Neutrophil (primary cell): ENCODE data around the gene PYHIN1.

Experiments
- H3K27ac ChIP-seq: fragments of 200-600 bp; sonication (generic); 2 replicates; pipeline ENCODE4 v1.5.1; 2016; ENCODE audit warnings: mild to moderate bottlenecking, moderate library complexity
- H3K27me3 ChIP-seq: fragments of 200-600 bp; sonication (generic); 2 replicates; pipeline ENCODE4 v1.6.0; 2016; ENCODE audit warnings: mild to moderate bottlenecking
- H3K36me3 ChIP-seq: fragments of 200-600 bp; sonication (generic); 2 replicates; pipeline ENCODE4 v1.5.1; 2017
- H3K4me1 ChIP-seq, 2 experiments: fragments of 200-600 bp in 1 of 2; sonication (generic) in 1 of 2; 1 replicate in 1 of 2; 2 replicates in 1 of 2; pipeline versions ENCODE4 v1.5.1 to v1.6.1; 2013 to 2016; ENCODE audit warnings: low read depth in 1 of 2, low read length in 1 of 2, mild to moderate bottlenecking in 1 of 2, moderate library complexity in 1 of 2; ENCODE audit not compliant: control insufficient read depth in 1 of 2, insufficient read depth in 1 of 2
- H3K4me3 ChIP-seq, 2 experiments: fragments of 200-600 bp in 1 of 2; sonication (generic) in 1 of 2; 1 replicate in 1 of 2; 2 replicates in 1 of 2; pipeline ENCODE4 v1.5.1; 2013 to 2016; ENCODE audit warnings: low read depth in 1 of 2, low read length in 1 of 2, mild to moderate bottlenecking in 1 of 2, moderate library complexity in 1 of 2
- H3K9me3 ChIP-seq: fragments of 200-600 bp; sonication (generic); 2 replicates; pipeline ENCODE4 v1.5.1; 2016
- TF ChIP-seq, protein P1 (sequence below): fragments of 200-600 bp; sonication (generic); IDR thresholded peaks from 2 replicates; pipeline ENCODE4 v1.5.1; 2016; ENCODE audit warnings: antibody characterized with exemption

Gene PYHIN1

DNA sequence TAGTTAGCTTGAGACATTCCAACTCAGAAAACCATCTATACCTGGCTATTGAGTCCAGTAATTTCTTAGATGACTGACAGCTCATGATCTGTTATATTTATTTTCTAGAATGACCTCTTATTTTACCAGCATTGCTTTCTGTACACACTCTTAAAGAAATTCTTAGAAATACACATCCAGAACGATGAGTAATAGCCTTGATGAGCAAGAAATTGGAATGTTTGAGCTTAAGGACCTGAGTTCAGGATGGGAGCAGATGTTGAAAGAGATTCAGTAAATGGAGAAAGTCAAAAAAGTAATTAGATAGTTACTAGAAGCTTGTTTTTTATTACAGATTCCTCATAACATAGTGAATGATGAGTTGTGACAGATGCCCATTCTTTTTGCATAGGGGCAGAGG, 11.7 kb downstream of the PYHIN1 start:
- Histone ChIP-seq H3K4me3 (no peak overlapping the region), H3K27me3 (no peaks in the 10 kb centered on the region), H3K9me3 (no peaks in the 10 kb centered on the region), H3K36me3 (no peaks in the 10 kb centered on the region), H3K4me1 (no peaks in the 10 kb centered on the region), H3K27ac (no peak overlapping the region)
- TF ChIP-seq, protein P1, sequence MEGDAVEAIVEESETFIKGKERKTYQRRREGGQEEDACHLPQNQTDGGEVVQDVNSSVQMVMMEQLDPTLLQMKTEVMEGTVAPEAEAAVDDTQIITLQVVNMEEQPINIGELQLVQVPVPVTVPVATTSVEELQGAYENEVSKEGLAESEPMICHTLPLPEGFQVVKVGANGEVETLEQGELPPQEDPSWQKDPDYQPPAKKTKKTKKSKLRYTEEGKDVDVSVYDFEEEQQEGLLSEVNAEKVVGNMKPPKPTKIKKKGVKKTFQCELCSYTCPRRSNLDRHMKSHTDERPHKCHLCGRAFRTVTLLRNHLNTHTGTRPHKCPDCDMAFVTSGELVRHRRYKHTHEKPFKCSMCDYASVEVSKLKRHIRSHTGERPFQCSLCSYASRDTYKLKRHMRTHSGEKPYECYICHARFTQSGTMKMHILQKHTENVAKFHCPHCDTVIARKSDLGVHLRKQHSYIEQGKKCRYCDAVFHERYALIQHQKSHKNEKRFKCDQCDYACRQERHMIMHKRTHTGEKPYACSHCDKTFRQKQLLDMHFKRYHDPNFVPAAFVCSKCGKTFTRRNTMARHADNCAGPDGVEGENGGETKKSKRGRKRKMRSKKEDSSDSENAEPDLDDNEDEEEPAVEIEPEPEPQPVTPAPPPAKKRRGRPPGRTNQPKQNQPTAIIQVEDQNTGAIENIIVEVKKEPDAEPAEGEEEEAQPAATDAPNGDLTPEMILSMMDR = no peak

DNA sequence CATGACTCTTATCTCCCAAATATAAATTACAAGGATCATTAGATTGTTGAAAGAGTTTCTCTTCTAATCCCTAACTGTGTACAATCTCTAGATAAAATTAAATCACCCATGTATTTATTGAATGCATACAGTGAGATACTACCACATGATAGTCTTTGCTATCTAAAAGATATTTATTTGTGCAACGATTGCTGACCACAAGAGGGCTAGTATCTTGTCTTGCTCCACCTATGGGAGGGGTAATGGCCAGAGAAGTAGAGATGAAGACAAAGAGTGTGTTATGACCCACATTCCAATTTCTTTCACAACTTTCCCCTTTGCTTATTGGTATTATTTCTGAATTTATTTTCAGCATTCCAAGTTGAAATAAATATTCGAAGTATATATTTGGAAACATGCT, 13.7 kb downstream of the PYHIN1 start:
- Histone ChIP-seq H3K4me3 (no peak overlapping the region), H3K4me1 (no peaks in the 10 kb centered on the region), H3K9me3 (no peaks in the 10 kb centered on the region), H3K36me3 (no peaks in the 10 kb centered on the region), H3K27ac (no peak overlapping the region), H3K27me3 (no peaks in the 10 kb centered on the region)
- TF ChIP-seq, protein P1 = no peak

DNA sequence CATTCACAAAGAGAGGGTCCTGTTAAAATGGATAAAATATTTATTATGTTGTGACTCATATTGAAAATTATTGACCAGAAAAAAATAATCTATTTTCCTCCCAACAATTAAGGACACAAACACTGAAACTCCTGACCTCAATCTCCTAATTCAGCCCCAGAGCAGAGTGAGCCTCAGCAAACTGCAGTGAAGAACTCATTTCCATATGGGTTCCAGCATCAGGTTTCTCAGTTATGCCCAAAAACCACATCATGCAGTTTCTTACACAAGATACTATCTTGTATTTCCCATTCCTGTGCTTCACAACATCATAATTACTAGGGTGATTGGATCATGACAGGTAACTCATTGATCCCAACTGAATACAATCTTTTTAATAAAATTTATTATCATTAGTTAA, 15.4 kb downstream of the PYHIN1 start:
- no peaks in the 10 kb centered on the region for H3K36me3 ChIP-seq
- H3K27ac ChIP-seq = no peak overlapping the region
- TF ChIP-seq, protein P1 = no peak
- H3K9me3 ChIP-seq = no peaks in the 10 kb centered on the region
- no peaks in the 10 kb centered on the region for H3K4me1 ChIP-seq
- no peak overlapping the region for H3K4me3 ChIP-seq
- H3K27me3 ChIP-seq = no peaks in the 10 kb centered on the region

DNA sequence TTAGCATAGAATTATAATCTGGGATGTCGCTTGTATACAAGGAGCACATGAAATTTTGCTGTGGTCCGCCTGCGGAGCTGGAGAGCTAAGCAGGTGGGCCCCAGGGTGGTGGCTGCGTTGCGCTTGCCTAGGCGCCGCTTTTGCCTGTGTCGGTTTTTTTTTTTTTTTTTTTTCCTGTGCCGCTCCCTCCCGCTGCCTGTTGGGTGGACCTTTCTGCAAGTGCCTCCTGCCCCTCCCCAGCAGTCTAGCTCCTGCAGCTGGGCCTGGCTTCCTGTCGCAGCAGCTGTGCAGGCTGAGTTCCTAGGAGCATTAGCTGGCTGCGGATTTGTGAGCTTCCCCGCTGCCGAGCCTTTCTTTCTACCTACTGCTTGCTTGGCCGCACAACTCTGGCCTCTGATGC, 20.6 kb downstream of the PYHIN1 start:
- no peaks in the 10 kb centered on the region for H3K9me3 ChIP-seq
- no peak overlapping the region for H3K27ac ChIP-seq
- H3K4me3 ChIP-seq = no peak overlapping the region
- H3K36me3 ChIP-seq = no peaks in the 10 kb centered on the region
- no peaks in the 10 kb centered on the region for H3K27me3 ChIP-seq
- H3K4me1 ChIP-seq = peaks cover 4 to 7% of the 10 kb centered on the region in 2 experiments
- TF ChIP-seq, protein P1 = no peak

DNA sequence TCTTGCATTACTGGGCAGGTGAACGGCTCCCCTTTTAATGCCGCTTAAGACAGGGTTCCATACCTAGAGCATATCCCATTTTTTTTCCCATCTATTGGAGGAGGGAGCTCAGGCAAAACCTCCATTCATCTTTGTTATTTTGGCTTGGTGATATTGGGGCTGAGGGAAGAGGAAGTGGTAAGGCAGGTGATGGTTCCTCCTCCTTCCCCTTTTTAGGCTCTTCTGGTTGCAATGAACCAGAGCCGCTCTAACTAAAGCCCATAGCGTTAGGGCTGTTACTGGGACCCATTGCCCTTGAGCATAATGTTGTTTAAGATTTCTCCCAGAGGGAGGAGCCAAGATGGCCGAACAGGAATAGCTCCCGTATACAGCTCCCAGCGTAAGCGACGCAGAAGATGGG, 21.1 kb downstream of the PYHIN1 start:
- Histone ChIP-seq H3K27me3 (no peaks in the 10 kb centered on the region), H3K9me3 (no peaks in the 10 kb centered on the region), H3K27ac (no peak overlapping the region), H3K4me3 (no peak overlapping the region), H3K36me3 (no peaks in the 10 kb centered on the region), H3K4me1 (peaks cover 4 to 7% of the 10 kb centered on the region in 2 experiments)
- TF ChIP-seq, protein P1 = no peak

DNA sequence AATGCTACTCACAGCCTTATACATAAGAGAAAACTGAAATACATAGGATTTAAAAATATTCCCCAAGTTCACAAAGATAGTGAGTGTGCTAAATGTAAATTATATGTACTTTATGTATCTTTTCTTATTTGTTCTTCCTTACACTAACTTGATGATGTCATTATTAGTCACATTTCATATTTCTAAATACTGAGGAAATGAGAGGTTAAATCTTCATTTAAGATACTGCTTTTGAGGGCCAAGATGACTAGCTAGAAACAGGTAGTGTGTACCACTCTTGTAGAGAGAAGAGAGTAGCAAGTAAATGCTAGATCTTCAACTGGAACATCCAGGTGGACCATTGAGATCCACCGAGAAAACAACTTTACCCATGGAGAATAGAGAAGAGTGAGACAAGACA, 29.8 kb downstream of the PYHIN1 start:
- Histone ChIP-seq H3K4me1 (no peaks in the 10 kb centered on the region), H3K27ac (no peak overlapping the region), H3K4me3 (no peak overlapping the region), H3K9me3 (no peaks in the 10 kb centered on the region), H3K27me3 (no peaks in the 10 kb centered on the region), H3K36me3 (no peaks in the 10 kb centered on the region)
- TF ChIP-seq, protein P1 = no peak
